HepG2 (cell line): Measurements from ENCODE around the gene BTBD19. TPM values are rescaled to one million over a fixed set of nuclear protein-coding genes. Genes with fewer than 3 reads are reported as not detected.
A peak's percentile ranks its signal among the peaks of the same experiment; 100 is the strongest.

Experiments used
- ATF1 ChIP-seq: IDR thresholded peaks from 2 replicates; pipeline ENCODE4 v1.6.1; 2016; ENCODE audit warnings: mild to moderate bottlenecking, control low read depth
- DR1 ChIP-seq: sonication (generic); formaldehyde crosslinking; IDR thresholded peaks from 2 replicates; pipeline ENCODE4 v1.8.0; 2021; ENCODE audit warnings: mild to moderate bottlenecking, missing genetic modification reagents, inconsistent platforms
- GFI1 ChIP-seq: sonication (generic); formaldehyde crosslinking; IDR thresholded peaks from 2 replicates; pipeline ENCODE4 v1.5.0; 2020; ENCODE audit warnings: missing genetic modification reagents, mild to moderate bottlenecking, borderline replicate concordance
- KIAA2018 ChIP-seq: sonication (generic); formaldehyde crosslinking; IDR thresholded peaks from 2 replicates; pipeline ENCODE4 v1.5.0; 2020; ENCODE audit warnings: mild to moderate bottlenecking, missing genetic modification reagents, borderline replicate concordance
- KLF9 ChIP-seq: IDR thresholded peaks from 2 replicates; pipeline ENCODE4 v1.6.1; 2016; ENCODE audit warnings: low read depth
- LCORL ChIP-seq, 2 experiments: fragments of 450-650 bp in 1 of 2; sonication (generic) in 1 of 2; formaldehyde crosslinking in 1 of 2; IDR thresholded peaks; 2 replicates each; pipeline versions ENCODE4 v1.5.0 to v1.6.1; 2017 to 2020; ENCODE audit warnings: antibody characterized with exemption in 1 of 2, missing genetic modification reagents in 1 of 2
- MXI1 ChIP-seq: IDR thresholded peaks from 3 replicates; pipeline ENCODE4 v1.6.1; 2012; ENCODE audit warnings: low read depth, low read length, inconsistent platforms, borderline replicate concordance
- RFX1 ChIP-seq: fragments of 450-650 bp; IDR thresholded peaks from 2 replicates; pipeline ENCODE4 v1.6.1; 2017
- SKI ChIP-seq: fragments of 450-650 bp; IDR thresholded peaks from one replicate; pipeline ENCODE4 v1.6.1; 2018; ENCODE audit warnings: mild to moderate bottlenecking; ENCODE audit not compliant: partially characterized antibody
- SMC3 ChIP-seq: IDR thresholded peaks from 2 replicates; pipeline ENCODE4 v1.6.1; 2011; ENCODE audit warnings: low read length, improper control_type of control experiment
- ZNF292 ChIP-seq: sonication (generic); formaldehyde crosslinking; IDR thresholded peaks from 2 replicates; pipeline ENCODE4 v1.8.1; 2022; ENCODE audit warnings: mild to moderate bottlenecking, low read depth, missing genetic modification reagents, borderline replicate concordance
- ZNF296 ChIP-seq: sonication (generic); formaldehyde crosslinking; conservative IDR thresholded peaks from 2 replicates; pipeline ENCODE4 v1.5.0; 2020; ENCODE audit warnings: mild to moderate bottlenecking, missing genetic modification reagents
- ZNF556 ChIP-seq: sonication (generic); formaldehyde crosslinking; IDR thresholded peaks from 2 replicates; pipeline ENCODE4 v1.4.0; 2020; ENCODE audit warnings: mild to moderate bottlenecking, missing genetic modification reagents, borderline replicate concordance
- ZNF619 ChIP-seq: sonication (generic); formaldehyde crosslinking; IDR thresholded peaks from 2 replicates; pipeline ENCODE4 v1.4.0; 2020; ENCODE audit warnings: mild to moderate bottlenecking, missing genetic modification reagents
- ZNF780A ChIP-seq: sonication (generic); formaldehyde crosslinking; IDR thresholded peaks from 2 replicates; pipeline ENCODE4 v1.8.0; 2022; ENCODE audit warnings: mild to moderate bottlenecking, missing genetic modification reagents, moderate library complexity
- polyA plus RNA-seq, 8 experiments: library from polyadenylated mRNA; depleted of rRNA in 3 of 8; stranded (reverse) in 7 of 8; unstranded in 1 of 8; fragments of >200 nt; fragmentation: Illumina TruSeq in 4 of 8; extraction: Trizol in 4 of 8; gene quantifications; 2 replicates each; pipeline versions ENCODE4 v1.2.1 to v1.2.3, GENCODE V29; 2011 to 2016; ENCODE audit warnings: low read depth in 4 of 8, missing spikeins in 1 of 8, mixed read lengths in 1 of 8; ENCODE audit not compliant: insufficient read depth in 1 of 8
- total RNA-seq, 5 experiments: library from RNA; depleted of rRNA; stranded (reverse); fragments of >200 nt; fragmentation: Illumina TruSeq; extraction: Trizol; gene quantifications; 2 replicates each; pipeline ENCODE4 v1.2.3, GENCODE V29; 2016; ENCODE audit warnings: low read depth in 1 of 5
- TF ChIP-seq, protein P1 (sequence below): sonication (generic); formaldehyde crosslinking; IDR thresholded peaks from 2 replicates; pipeline ENCODE4 v1.5.1; 2020; ENCODE audit warnings: mild to moderate bottlenecking, missing genetic modification reagents, borderline replicate concordance
- TF ChIP-seq, protein P2 (sequence below): sonication (generic); formaldehyde crosslinking; IDR thresholded peaks from 2 replicates; pipeline ENCODE4 v1.9.0; 2021; ENCODE audit warnings: missing genetic modification reagents, borderline replicate concordance

The BTBD19 gene
- total and polyA plus RNA-seq, 2 of the 13 experiments (the other 11 are each of a cell fraction or from before 2014, with no cell fraction given): 2.7 to 6.7 TPM

- TF ChIP-seq KIAA2018 (CRISPR knock-in tag) (no peak), ZNF556 (CRISPR knock-in tag) (peak; percentile 65; the same call in 1 of the 2 replicates), GFI1 (peak; percentile 78; the same call in 1 of the 2 replicates), LCORL (IDR thresholded peaks at IDR 0.05) (no peak), LCORL (CRISPR knock-in tag; IDR thresholded peaks at IDR 0.05) (peak; percentile 61; the same call in 1 of the 2 replicates), ZNF780A (CRISPR knock-in tag) (no peak), SKI (peak; percentile 74), ZNF619 (CRISPR knock-in tag) (peak; percentile 66), KLF9 (no peak), ZNF292 (CRISPR knock-in tag) (no peak), ATF1 (CRISPR knock-in tag) (peak; percentile 99), DR1 (CRISPR knock-in tag) (peak; percentile 97), ZNF296 (no peak), RFX1 (no peak), SMC3 (no peak), MXI1 (peak; percentile 78; the same call in 1 of the 3 replicates)
- TF ChIP-seq, protein P1, sequence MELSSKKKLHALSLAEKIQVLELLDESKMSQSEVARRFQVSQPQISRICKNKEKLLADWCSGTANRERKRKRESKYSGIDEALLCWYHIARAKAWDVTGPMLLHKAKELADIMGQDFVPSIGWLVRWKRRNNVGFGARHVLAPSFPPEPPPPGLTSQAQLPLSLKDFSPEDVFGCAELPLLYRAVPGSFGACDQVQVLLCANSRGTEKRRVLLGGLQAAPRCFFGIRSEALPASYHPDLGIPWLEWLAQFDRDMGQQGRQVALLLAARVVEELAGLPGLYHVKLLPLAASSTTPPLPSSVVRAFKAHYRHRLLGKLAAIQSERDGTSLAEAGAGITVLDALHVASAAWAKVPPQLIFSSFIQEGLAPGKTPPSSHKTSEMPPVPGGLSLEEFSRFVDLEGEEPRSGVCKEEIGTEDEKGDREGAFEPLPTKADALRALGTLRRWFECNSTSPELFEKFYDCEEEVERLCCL (CRISPR knock-in tag): peak; percentile 36; the same call in 1 of the 2 replicates
- TF ChIP-seq, protein P2, sequence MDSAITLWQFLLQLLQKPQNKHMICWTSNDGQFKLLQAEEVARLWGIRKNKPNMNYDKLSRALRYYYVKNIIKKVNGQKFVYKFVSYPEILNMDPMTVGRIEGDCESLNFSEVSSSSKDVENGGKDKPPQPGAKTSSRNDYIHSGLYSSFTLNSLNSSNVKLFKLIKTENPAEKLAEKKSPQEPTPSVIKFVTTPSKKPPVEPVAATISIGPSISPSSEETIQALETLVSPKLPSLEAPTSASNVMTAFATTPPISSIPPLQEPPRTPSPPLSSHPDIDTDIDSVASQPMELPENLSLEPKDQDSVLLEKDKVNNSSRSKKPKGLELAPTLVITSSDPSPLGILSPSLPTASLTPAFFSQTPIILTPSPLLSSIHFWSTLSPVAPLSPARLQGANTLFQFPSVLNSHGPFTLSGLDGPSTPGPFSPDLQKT (CRISPR knock-in tag): no peak
These were observed 33.0 kb upstream of the BTBD19 start, which contains the start of gene RPS8 (continued) for GRCh38 chr1:44775078-44775929.
